Measurements from ENCODE around the gene MSMP.

MSMP gene

GRCh38 chr9:35741740-35742139 lies 12.3 kb downstream of the MSMP start:
- no peak for DNase-seq

- no peak for DNase-seq
These were observed 13.8 kb downstream of the MSMP start for GRCh38 chr9:35740243-35740642.

GRCh38 chr9:35738924-35739323 lies 15.2 kb downstream of the MSMP start:
- no peak for DNase-seq

- no peak for DNase-seq
These were observed 15.9 kb downstream of the MSMP start for GRCh38 chr9:35738186-35738585.

DNA sequence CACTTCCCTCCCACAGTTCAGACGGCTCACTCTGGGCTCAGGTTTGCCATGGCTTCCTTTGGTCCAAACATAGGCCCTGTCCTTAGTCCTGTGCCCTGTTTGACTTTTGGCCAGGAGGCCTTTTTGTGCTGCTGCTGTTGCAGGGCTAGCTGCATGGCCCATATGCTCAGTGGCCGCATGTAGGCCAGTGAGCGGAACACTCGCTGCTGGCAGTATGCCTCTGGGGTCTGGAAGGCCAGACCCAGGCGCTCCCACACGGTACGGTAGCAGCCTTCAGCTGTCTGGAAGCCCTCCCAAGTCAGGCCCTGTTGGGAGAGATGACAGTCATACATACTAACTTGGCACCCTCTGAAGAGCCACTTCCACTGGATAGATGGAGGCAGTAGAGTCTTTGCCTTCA lies 16.9 kb downstream of the MSMP start:
- DNase-seq: no peak

DNA sequence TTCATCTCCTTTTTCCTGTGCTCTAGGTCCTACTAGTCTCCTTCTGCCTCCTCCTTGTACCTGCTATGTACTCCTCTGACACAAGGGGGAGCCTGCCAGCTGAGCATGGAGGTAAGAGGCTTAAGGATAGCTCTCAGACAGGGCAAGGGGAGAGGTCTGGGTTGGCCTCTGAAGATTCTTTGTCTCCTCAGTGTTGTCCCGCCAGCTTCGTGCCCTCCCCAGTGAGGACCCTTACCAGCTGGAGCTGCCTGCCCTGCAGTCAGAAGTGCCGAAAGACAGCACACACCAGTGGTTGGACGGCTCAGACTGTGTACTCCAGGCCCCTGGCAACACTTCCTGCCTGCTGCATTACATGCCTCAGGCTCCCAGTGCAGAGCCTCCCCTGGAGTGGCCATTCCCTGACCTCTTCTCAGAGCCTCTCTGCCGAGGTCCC lies 17.9 kb downstream of the MSMP start:
- DNase-seq: peak; percentile 53

DNA sequence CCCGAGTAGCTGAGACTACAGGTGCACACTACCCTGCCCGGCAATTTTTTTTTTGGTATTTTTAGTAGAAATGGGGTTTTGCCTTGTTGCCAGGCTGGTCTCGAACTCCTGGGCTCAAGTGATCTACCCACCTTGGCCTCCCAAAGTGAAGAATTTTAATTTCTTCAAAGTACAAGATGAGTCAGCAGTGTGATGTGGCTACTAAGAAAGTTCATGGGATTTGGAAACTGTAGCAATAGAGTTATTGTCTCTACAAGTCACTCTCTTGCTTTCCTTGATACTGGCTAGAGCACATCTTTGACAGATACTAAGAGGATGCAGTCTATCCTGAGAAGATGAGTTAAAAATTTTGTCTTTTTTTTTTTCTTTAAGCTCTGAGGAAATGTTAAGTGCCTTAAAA lies 20.0 kb downstream of the MSMP start:
- DNase-seq: no peak

- DNase-seq: peak; percentile 57
These were observed 21.1 kb downstream of the MSMP start for GRCh38 chr9:35732800-35733541.

DNA sequence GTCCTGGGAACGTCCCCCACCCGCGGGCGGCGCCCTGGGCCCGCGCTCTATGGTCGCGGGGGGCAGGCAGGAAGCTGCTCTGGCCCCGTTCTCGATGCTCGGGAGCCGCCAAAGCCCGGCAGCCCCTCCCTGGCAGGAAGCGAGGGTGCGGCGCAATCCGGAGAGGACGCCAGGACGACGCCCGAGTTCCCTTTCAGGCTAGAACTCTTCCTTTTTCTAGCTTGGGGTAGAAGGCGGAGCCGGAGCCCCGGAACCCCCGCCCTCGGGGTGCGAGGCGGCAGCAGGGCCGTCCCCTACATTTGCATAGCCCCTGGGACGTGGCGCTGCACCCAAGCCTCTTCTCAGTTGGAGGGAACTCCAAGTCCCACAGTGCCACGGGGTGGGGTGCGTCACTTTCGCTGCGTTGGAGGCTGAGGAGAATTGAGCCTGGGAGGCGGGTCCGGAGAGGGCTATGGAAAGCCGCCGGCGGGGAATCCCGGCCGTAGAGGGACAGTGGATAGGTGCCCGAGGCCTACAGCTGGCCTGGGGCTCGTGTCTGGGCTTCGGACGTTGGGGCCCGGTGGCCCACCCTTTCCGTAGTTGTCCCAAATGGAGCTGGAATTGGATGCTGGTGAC lies 21.8 kb downstream of the MSMP start, which contains the start of the genes CREB3 and TLN1:
Gene CREB3, plus strand, starts transcription at position 482 of the 615 bp plus-strand sequence. Its CDS starts 107 bp downstream, at position 589.
Gene TLN1, minus strand, starts transcription at position 11 of the 615 bp plus-strand sequence. CDS start 6,501 bp downstream, outside the sequence.
- DNase-seq: peak; percentile 92

- DNase-seq: no peak
These were observed 22.5 kb downstream of the MSMP start for GRCh38 chr9:35731415-35732184.

DNA sequence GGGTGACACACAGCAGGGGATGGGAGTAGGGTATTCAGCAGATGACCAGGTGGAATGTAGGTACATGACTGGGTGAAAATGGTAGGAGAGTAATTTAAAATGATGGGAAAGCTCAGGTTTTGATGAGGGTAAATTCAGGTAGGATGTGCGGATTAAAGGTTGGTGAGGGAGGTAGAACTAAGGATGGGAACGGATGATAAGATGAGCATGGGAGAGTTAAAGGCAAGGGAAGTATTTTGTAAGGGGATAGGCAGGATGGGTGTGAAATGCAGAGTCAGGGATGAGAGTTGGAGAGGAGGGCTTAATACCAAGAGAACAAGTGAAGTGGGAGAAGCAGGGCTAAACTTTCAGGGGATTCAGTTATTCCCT lies 23.6 kb downstream of the MSMP start:
- no peak for DNase-seq

DNA sequence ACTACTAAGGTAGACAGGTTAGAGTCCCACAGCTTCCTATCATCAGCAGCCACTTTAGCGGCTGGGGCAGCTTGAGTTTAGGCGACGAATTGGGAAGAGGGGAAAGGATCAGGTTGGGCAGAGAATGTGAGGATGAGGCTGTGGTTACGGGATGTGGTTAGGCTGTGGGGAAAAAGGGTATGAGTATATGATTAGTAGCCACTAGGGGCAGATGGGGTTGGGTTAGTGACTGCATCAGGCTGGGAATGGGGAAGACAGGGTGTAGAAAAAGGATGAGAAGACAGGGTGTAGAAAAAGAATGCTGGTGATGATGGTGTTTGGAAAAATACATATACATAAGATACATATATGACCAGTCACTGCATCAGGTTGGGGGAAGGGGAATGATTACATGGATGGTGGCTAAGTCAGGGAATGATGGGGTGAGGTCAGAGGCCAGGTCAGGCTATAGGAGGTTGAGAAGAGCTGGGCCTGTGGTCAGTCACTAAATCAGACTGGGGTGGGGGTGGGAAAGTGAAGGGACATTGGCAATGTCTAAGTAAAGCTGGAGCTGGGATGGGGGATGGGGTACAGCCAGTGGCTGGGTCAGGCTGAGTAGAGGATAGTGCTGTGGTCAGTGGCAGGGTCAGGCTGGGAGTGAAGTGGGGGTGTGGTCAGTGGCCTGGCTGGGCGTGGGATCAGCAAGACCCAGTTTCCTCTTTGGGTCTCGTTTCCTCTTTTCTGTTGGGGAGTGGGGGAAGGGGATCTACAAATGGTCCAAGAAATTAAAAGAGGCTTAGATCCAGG lies 24.2 kb downstream of the MSMP start:
- peak; percentile 60 for DNase-seq

GRCh38 chr9:35729101-35729500 lies 25.0 kb downstream of the MSMP start:
- no peak for DNase-seq

GRCh38 chr9:35728041-35728971 lies 25.8 kb downstream of the MSMP start:
- DNase-seq: peak; percentile 83

- DNase-seq: peak; percentile 27
These were observed 26.4 kb downstream of the MSMP start for GRCh38 chr9:35727676-35728040.

GRCh38 chr9:35726931-35727330 lies 27.1 kb downstream of the MSMP start:
- DNase-seq: no peak

GRCh38 chr9:35725362-35725761 lies 28.7 kb downstream of the MSMP start:
- no peak for DNase-seq

DNA sequence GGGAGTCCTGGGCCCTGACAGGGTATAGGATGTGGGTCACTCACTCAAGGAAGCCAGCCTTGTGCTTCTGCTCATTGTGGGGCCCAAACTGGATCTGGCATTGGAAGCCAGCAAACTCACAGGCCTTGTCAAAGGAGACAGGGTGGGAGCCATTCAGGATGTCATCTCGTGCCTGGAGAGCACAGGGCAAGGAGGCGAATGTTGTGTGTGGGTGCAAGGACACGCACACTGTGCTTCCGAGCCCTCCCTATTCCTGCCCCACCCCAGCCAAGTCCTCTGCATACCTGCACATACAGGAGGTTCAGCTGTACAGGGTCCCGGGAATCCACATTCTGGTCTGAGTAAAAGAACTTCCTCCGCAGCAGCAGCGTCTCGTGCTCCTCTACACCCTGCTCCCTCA lies 30.2 kb downstream of the MSMP start:
- DNase-seq: no peak

DNA sequence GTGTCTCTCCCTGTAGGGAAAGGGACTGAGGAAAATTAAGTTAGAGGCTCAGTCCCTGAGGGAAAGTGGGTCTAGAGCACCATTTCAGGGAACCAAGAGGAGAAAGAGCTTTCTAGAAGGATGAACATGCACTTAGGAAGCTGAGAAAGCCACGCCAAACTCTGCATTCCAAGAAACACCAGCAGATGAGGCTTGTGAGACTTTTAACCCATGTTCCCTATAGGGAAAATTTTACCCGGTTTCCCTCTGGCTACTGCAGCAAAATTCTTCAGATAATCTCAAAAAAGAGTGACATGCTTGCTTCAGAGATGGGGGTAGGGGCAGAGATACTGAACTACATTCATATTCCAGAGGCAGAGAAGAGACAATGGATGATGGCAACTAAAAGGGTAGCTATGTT lies 30.6 kb downstream of the MSMP start:
- DNase-seq: no peak

- no peak for DNase-seq
These were observed 34.5 kb downstream of the MSMP start for GRCh38 chr9:35719546-35719945.

DNA sequence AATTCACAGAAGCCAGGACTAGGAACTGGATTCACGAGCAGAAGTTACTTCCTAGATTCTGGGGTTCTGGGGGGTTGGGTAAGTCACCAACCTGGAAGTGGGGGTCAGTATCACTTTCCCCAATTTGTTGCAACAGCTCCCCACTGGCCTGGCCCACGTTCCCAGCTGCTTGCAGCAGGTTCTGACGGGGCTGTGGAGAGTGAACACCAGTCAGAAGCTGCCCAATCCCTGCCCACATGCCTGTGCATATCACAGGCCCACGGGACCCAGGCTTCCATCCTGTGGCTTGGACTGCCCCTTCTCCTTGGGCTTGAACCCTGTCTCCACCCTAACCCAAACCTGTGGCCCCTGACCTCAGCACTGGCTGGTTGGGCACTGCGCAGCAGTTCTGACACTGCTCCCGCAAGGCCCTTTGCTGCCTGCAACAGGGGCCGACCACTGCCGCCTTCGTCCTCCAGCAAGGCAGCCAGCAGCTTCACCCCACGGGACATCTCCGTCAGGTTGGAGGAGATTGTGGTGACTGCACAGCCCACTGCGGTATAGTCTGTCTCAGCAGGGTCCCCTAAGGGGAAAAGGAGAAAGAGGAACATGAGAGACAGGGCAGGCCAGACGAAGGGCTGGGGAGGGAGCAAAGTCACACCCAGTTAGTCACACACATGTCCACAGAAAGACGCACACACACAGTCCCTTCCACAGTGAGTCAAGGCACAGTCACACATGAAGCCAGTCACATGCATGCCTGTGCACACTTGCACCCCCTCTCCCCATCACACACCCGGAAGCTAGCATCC lies 35.2 kb downstream of the MSMP start:
- DNase-seq: no peak
